Osteocyte (in vitro differentiated cells): Measurements from ENCODE around the gene NDUFAF2. TPM values are rescaled to one million over a fixed set of nuclear protein-coding genes. Genes with fewer than 3 reads are reported as not detected.

Experiments
- DNase-seq: peaks from one replicate; pipeline ENCODE4 v3.0.0; 2021; ENCODE audit warnings: mixed read lengths; ENCODE audit not compliant: unreplicated experiment; ENCODE audit errors: extremely low spot score
- H3K27ac Mint-ChIP-seq: one replicate; pipeline ENCODE4 v1.8.0; 2021; ENCODE audit warnings: mild to moderate bottlenecking, mixed read lengths; ENCODE audit not compliant: unreplicated experiment
- H3K27me3 Mint-ChIP-seq: one replicate; pipeline ENCODE4 v1.8.0; 2021; ENCODE audit warnings: mixed read lengths; ENCODE audit not compliant: unreplicated experiment
- H3K36me3 Mint-ChIP-seq: one replicate; pipeline ENCODE4 v1.8.0; 2021; ENCODE audit warnings: mixed read lengths; ENCODE audit not compliant: unreplicated experiment
- H3K4me1 Mint-ChIP-seq: one replicate; pipeline ENCODE4 v1.8.0; 2021; ENCODE audit warnings: mixed read lengths; ENCODE audit not compliant: unreplicated experiment
- H3K4me3 Mint-ChIP-seq: one replicate; pipeline ENCODE4 v1.8.0; 2021; ENCODE audit warnings: mild to moderate bottlenecking, moderate library complexity, mixed read lengths; ENCODE audit not compliant: unreplicated experiment
- H3K9me3 Mint-ChIP-seq: one replicate; pipeline ENCODE4 v1.8.0; 2021; ENCODE audit warnings: mixed read lengths; ENCODE audit not compliant: unreplicated experiment
- CTCF ChIP-seq: fragments of 200-600 bp; sonication (generic); IDR thresholded peaks from 2 replicates; pipeline ENCODE4 v1.5.0; 2021; ENCODE audit warnings: antibody characterized with exemption, mild to moderate bottlenecking, moderate library complexity
- total RNA-seq: library from RNA; stranded (reverse); gene quantifications from 2 replicates; pipeline ENCODE4 v1.2.1, GENCODE V29; 2021

The NDUFAF2 gene
- total RNA-seq, 1 donor from 2014 or later: 23.4 TPM

DNA sequence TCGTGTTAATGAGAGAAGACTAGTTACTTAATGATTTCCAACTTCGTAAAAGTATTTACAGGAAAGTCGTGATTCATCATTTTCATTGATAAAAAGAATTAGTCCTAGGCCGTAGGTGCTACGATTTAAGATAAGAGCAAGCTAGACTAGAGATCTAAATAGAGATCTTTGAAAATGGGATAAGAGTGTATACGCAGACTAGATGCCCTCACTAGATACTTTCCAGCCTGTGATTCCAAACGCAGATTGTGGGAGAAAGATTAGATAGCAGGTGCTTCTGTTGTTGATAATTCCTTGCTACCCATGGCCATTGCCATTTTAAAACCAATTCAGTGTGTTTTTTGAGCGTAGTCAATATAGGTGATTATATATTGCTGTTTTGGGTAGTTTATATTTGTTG, 223.9 kb downstream of the NDUFAF2 start:
- Mint-ChIP-seq H3K4me1 (peaks cover 6% of the 10 kb centered on the region), H3K9me3 (no peaks in the 10 kb centered on the region), H3K4me3 (no peak overlapping the region), H3K27ac (no peak overlapping the region), H3K36me3 (no peaks in the 10 kb centered on the region), H3K27me3 (no peaks in the 10 kb centered on the region)
- no peak for DNase-seq
- no peak for TF ChIP-seq CTCF

DNA sequence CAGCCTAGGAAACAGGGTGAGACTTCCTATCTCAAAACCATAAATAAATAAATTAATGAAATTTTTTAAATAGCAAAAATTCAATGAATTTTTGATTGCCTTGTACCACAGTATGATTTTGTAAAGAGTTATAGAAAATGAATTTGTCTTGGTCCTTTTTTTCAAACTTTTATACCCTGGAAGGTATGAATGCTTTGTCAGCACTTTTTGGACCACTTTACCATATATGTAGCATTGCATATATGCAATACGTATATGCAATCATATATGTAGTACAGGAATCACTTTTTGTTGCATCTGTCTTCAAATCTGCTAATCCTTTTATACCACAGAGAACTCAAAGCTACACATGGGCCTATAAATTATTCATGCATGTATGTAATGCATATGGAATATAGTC, 226.5 kb downstream of the NDUFAF2 start:
- Mint-ChIP-seq H3K36me3 (no peaks in the 10 kb centered on the region), H3K27me3 (no peaks in the 10 kb centered on the region), H3K4me1 (peaks cover 2% of the 10 kb centered on the region), H3K9me3 (no peaks in the 10 kb centered on the region), H3K27ac (no peak overlapping the region), H3K4me3 (no peak overlapping the region)
- no peak for DNase-seq
- TF ChIP-seq CTCF: no peak

DNA sequence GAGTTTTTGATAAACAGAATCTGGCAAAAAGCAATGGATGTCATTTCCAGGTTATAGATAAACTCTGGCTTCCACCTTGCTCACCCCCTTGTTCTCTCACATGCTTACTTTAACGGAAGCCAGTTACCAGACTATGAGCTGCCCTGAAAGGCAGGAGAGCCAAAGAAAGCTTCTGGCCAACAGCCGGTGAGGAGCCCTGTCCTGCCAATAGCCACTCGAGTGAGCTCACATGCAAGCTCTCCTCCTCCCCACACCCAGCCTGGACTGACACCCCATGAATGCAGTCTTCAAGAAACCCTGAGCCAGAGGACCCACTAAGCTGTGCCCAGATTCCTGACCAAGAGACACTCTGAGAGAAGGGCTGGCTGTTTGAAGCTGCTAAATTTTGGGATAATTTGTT, 231.6 kb downstream of the NDUFAF2 start:
- DNase-seq: no peak
- no peaks in the 10 kb centered on the region for H3K36me3 Mint-ChIP-seq
- H3K27ac Mint-ChIP-seq: no peak overlapping the region
- H3K4me3 Mint-ChIP-seq: no peak overlapping the region
- H3K9me3 Mint-ChIP-seq: no peaks in the 10 kb centered on the region
- no peak for TF ChIP-seq CTCF
- peaks cover 22% of the 10 kb centered on the region for H3K4me1 Mint-ChIP-seq
- H3K27me3 Mint-ChIP-seq: no peaks in the 10 kb centered on the region

- no peak overlapping the region for H3K27ac Mint-ChIP-seq
- H3K4me1 Mint-ChIP-seq: peaks cover 25% of the 10 kb centered on the region
- DNase-seq: no peak
- H3K9me3 Mint-ChIP-seq: no peaks in the 10 kb centered on the region
- TF ChIP-seq CTCF: no peak
- no peaks in the 10 kb centered on the region for H3K27me3 Mint-ChIP-seq
- no peak overlapping the region for H3K4me3 Mint-ChIP-seq
- no peaks in the 10 kb centered on the region for H3K36me3 Mint-ChIP-seq
These were observed 232.1 kb downstream of the NDUFAF2 start for GRCh38 chr5:61177070-61177469.

DNA sequence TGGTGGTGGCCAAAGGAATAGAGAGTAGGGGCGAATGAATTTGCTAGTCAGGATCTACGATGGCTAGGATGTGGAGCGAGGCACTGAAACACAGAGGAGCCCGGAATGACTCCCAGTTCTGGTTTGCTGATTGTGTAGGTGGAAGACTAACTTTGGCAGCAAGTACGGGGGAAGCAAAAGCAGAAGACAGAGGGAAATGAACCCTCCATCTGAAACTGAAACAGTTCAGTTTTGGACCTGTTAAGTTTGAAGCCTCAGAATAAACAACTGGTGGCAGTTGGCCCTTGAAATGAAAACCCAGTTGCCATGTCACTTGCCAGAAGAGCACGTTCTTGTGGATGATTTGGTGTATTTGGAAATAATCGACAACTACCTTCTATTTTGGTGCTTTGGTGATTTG, 232.7 kb downstream of the NDUFAF2 start:
- Mint-ChIP-seq H3K4me3 (no peak overlapping the region), H3K36me3 (no peaks in the 10 kb centered on the region), H3K27ac (no peak overlapping the region), H3K4me1 (peaks cover 25% of the 10 kb centered on the region), H3K9me3 (no peaks in the 10 kb centered on the region), H3K27me3 (no peaks in the 10 kb centered on the region)
- no peak for TF ChIP-seq CTCF
- no peak for DNase-seq
